NK-92 treated with Interleukin-12 subunit alpha and Interleukin-12 subunit beta, amount 100 ng/mL, for 24 hours (cell line): ENCODE results near the gene MYL10.

ENCODE experiments used
- DNase-seq: peaks from one replicate; lab custom pipeline; 2025; lab: John Stamatoyannopoulos, UW

MYL10 gene

GRCh38 chr7:101629171-101629570 is at the start of gene MYL10:
TSS of gene MYL10 (minus strand) at chr7:101629296. CDS start at chr7:101629118, 178 bp downstream.
- no peak for DNase-seq

- DNase-seq = no peak
These were observed 49.6 kb upstream of the MYL10 start for GRCh38 chr7:101678658-101679057.

- no peak for DNase-seq
These were observed 48.8 kb upstream of the MYL10 start for GRCh38 chr7:101677797-101678479.

- DNase-seq = no peak
These were observed 48.3 kb upstream of the MYL10 start for GRCh38 chr7:101677391-101677790.

GRCh38 chr7:101676956-101677355 is 47.9 kb upstream of the MYL10 start:
- DNase-seq = no peak

GRCh38 chr7:101676062-101676598 is 47.0 kb upstream of the MYL10 start:
- no peak for DNase-seq

- DNase-seq = no peak
These were observed 45.3 kb upstream of the MYL10 start for GRCh38 chr7:101674439-101674838.

- no peak for DNase-seq
These were observed 44.9 kb upstream of the MYL10 start for GRCh38 chr7:101673951-101674350.

- DNase-seq = no peak
These were observed 44.2 kb upstream of the MYL10 start for GRCh38 chr7:101673315-101673714.

- DNase-seq = no peak
These were observed 42.6 kb upstream of the MYL10 start for GRCh38 chr7:101671371-101672356.

- DNase-seq = no peak
These were observed 40.2 kb upstream of the MYL10 start for GRCh38 chr7:101669307-101669706.

GRCh38 chr7:101668726-101669125 is 39.6 kb upstream of the MYL10 start:
- no peak for DNase-seq

- DNase-seq = no peak
These were observed 38.8 kb upstream of the MYL10 start for GRCh38 chr7:101667920-101668319.

- DNase-seq = no peak
These were observed 38.3 kb upstream of the MYL10 start for GRCh38 chr7:101667399-101667798.

- no peak for DNase-seq
These were observed 37.6 kb upstream of the MYL10 start for GRCh38 chr7:101666741-101667140.

- no peak for DNase-seq
These were observed 37.2 kb upstream of the MYL10 start for GRCh38 chr7:101666293-101666692.

- DNase-seq = no peak
These were observed 35.9 kb upstream of the MYL10 start for GRCh38 chr7:101664893-101665471.

GRCh38 chr7:101664436-101664835 is 35.3 kb upstream of the MYL10 start:
- no peak for DNase-seq

GRCh38 chr7:101663747-101664146 is 34.7 kb upstream of the MYL10 start:
- DNase-seq = no peak

- no peak for DNase-seq
These were observed 33.4 kb upstream of the MYL10 start for GRCh38 chr7:101662447-101662998.

GRCh38 chr7:101659706-101660105 is 30.6 kb upstream of the MYL10 start:
- no peak for DNase-seq

GRCh38 chr7:101657171-101657570 is 28.1 kb upstream of the MYL10 start:
- no peak for DNase-seq
